Activated naive CD4-positive, alpha-beta T cell treated with anti-CD3 and anti-CD28 coated beads for 36 hours (primary cell): Measurements from ENCODE around the gene FAM72A. TPM values are rescaled to one million over a fixed set of nuclear protein-coding genes. Genes with fewer than 3 reads are reported as not detected.
"Not testable (repeated sequence)": the region's sequence is repeated elsewhere in the genome, so short reads cannot be mapped to it uniquely, and the experiment has no call there.

Source experiments
- CTCF ChIA-PET: fragments of 350-600 bp; sonication (Branson Sonifier 250); formaldehyde crosslinking; loops from one replicate; lab custom pipeline; 2021; ENCODE audit warnings: antibody characterized with exemption; lab: Charles Lee
- DNase-seq: peaks from one replicate; pipeline ENCODE4 v3.0.0-alpha.2; 2020
- H3K27ac Mint-ChIP-seq: one replicate; pipeline ENCODE4 v1.8.0; 2021; ENCODE audit warnings: mild to moderate bottlenecking, mixed read lengths
- H3K27me3 Mint-ChIP-seq: one replicate; pipeline ENCODE4 v1.8.0; 2021; ENCODE audit warnings: low read depth, mixed read lengths
- H3K36me3 Mint-ChIP-seq: one replicate; pipeline ENCODE4 v1.8.0; 2021; ENCODE audit warnings: low read depth, mixed read lengths
- H3K4me1 Mint-ChIP-seq: one replicate; pipeline ENCODE4 v1.8.0; 2021; ENCODE audit warnings: low read depth, mixed read lengths
- H3K4me3 Mint-ChIP-seq: one replicate; pipeline ENCODE4 v1.8.0; 2021; ENCODE audit warnings: mild to moderate bottlenecking, moderate library complexity, mixed read lengths
- H3K9me3 Mint-ChIP-seq: one replicate; pipeline ENCODE4 v1.8.0; 2021; ENCODE audit warnings: mixed read lengths
- intact Hi-C: fragments of 100-400 bp; cut with micrococcal nuclease; formaldehyde crosslinking; loops from one replicate; pipeline ENCODE4 v1.15.1; 2023
- total RNA-seq, 2 experiments: library from RNA; stranded (reverse); gene quantifications; one replicate each; pipeline ENCODE4 v1.2.3, GENCODE V29; 2021

Gene FAM72A
- 10 to 100 TPM; 55.1 to 56.0 TPM for total RNA-seq

- peak; percentile 99 for DNase-seq
- Mint-ChIP-seq H3K4me3 (peak within 1 kb of the TSS; percentile 83), H3K27ac (peak within 1 kb of the TSS; percentile 65)
- H3K27me3 Mint-ChIP-seq, H3K36me3 Mint-ChIP-seq, H3K9me3 Mint-ChIP-seq, intact Hi-C loops, CTCF ChIA-PET, H3K4me1 Mint-ChIP-seq: not testable (repeated sequence)
These were observed at the start of gene FAM72A for GRCh38 chr1:206202789-206203363. Gene FAM72A, minus strand, starts transcription at chr1:206202839. Its CDS starts 814 bp downstream, at chr1:206202025.

DNA sequence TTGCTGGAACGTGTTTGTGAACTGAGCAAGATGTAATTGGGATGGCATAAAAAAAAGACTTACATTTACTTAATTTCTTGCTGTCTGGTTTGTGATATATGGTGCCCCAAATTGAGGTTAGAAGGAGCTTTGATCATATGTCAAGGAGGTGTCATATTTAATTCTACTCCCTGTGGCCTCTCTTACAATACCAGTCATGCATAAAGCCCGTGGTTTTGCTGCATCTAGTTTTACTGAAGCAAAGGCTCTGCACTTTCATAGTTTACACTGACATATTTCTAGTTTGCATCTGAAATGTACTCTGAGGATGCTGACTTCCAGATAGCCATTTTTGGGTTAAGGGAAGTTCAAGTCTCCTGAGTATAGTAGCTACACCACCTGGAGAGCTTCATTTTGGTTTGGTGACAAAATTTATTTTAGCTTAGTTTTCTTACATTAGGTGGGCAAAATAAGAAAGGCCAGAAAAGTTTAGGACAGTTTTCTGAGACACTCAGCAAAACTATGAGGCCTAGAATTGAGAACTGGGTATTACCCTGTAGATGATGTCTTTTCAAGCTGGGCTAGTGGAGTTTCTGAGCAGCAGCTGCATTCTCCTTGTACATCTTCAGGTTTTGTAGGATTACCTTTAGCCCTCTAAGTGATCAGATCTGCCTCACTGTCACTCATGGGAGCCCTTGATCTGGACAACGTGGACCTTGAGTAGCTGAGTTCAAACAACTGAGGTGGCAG lies 48.5 kb upstream of the FAM72A start:
- H3K9me3 Mint-ChIP-seq, H3K4me3 Mint-ChIP-seq, H3K27ac Mint-ChIP-seq, H3K4me1 Mint-ChIP-seq, CTCF ChIA-PET, DNase-seq, intact Hi-C loops, H3K36me3 Mint-ChIP-seq, H3K27me3 Mint-ChIP-seq: not testable (repeated sequence)

DNA sequence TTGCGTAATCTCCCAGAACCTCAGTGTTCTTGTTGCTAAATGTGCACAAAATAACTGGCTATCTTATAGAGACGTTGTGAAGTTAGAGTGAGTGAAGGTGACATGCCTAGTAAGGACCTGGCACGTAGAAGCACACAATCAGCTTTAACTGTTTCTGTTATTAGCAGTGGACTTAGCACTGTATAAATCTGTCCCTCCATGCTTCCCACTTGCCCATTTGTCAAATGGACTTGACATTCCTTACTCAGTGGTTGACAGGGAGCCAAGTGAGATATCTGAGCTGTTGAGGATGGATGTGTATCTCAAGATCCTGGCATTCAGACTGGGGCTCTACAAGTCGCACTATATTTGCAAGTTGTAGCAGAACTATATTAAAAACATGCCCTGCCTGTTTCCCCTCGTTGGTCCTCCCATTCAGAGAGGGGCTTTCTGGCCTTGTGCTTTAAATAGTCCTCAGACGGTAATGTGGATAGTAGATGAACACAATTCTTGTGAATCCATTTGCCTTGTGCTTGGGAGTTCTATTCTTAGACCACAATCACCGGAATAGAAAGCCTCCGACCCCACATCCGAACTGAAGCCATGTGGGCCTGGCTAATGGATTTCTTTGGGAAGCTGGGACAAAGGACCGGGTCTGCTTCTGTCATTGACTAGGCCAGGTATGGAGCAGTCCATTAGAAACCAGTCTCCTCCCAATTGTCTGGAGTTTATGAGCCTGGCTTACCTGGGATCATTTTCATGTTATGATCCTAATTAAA lies 43.7 kb upstream of the FAM72A start:
- intact Hi-C loops, H3K27ac Mint-ChIP-seq, H3K27me3 Mint-ChIP-seq, H3K4me1 Mint-ChIP-seq, CTCF ChIA-PET, H3K4me3 Mint-ChIP-seq, H3K9me3 Mint-ChIP-seq, DNase-seq, H3K36me3 Mint-ChIP-seq: not testable (repeated sequence)

GRCh38 chr1:206245479-206245878 lies 42.8 kb upstream of the FAM72A start:
- H3K36me3 Mint-ChIP-seq, CTCF ChIA-PET, H3K9me3 Mint-ChIP-seq, H3K4me1 Mint-ChIP-seq, H3K27ac Mint-ChIP-seq, intact Hi-C loops, H3K27me3 Mint-ChIP-seq, H3K4me3 Mint-ChIP-seq, DNase-seq: not testable (repeated sequence)

DNA sequence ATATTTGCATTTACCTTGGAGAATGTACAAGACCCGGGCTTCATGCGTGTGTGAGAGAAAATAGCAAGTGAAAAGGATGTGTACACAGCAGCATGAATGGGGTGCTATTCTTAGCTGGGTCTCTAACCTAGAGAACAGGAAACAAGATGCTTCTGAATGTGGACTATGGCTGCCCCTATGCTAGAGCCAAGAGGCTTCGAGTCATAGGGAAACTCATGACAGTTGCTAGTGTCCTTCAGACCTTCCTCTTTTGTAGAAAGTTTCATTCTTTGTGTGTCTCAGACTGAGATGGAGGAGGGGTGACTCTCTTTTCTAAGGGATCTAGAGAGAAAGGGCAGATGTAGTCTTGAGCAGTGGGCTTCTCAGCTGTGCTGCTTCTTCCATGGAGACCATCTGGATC lies 40.7 kb upstream of the FAM72A start:
- H3K27me3 Mint-ChIP-seq, H3K36me3 Mint-ChIP-seq, H3K27ac Mint-ChIP-seq, H3K9me3 Mint-ChIP-seq, intact Hi-C loops, CTCF ChIA-PET, H3K4me1 Mint-ChIP-seq, H3K4me3 Mint-ChIP-seq: not testable (repeated sequence)
- DNase-seq, result peak; percentile 4

DNA sequence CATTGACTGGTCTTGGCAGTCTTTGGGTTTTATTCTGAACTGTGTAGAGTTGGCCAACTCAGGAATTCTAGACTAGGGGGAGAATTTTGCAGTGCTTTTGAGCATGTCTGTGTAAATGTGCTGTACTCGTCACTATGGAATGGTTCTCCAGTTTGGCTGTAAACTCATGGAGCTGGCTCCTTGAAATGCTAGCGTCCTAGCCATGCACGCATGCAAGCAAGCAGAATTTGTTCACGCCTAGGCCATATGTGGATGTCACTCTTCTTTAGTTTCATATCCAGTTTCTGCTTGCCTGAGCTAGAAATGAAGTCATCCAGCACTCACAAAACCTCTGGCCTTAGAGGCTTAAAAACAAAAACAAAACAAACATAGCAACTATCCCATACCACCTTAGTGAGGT lies 37.6 kb upstream of the FAM72A start:
- DNase-seq, intact Hi-C loops, H3K9me3 Mint-ChIP-seq, CTCF ChIA-PET, H3K27me3 Mint-ChIP-seq, H3K4me1 Mint-ChIP-seq, H3K4me3 Mint-ChIP-seq, H3K27ac Mint-ChIP-seq, H3K36me3 Mint-ChIP-seq: not testable (repeated sequence)

GRCh38 chr1:206235190-206235589 lies 32.6 kb upstream of the FAM72A start:
- intact Hi-C loops, H3K4me1 Mint-ChIP-seq, DNase-seq, H3K9me3 Mint-ChIP-seq, H3K36me3 Mint-ChIP-seq, H3K27ac Mint-ChIP-seq, H3K27me3 Mint-ChIP-seq, H3K4me3 Mint-ChIP-seq, CTCF ChIA-PET: not testable (repeated sequence)

DNA sequence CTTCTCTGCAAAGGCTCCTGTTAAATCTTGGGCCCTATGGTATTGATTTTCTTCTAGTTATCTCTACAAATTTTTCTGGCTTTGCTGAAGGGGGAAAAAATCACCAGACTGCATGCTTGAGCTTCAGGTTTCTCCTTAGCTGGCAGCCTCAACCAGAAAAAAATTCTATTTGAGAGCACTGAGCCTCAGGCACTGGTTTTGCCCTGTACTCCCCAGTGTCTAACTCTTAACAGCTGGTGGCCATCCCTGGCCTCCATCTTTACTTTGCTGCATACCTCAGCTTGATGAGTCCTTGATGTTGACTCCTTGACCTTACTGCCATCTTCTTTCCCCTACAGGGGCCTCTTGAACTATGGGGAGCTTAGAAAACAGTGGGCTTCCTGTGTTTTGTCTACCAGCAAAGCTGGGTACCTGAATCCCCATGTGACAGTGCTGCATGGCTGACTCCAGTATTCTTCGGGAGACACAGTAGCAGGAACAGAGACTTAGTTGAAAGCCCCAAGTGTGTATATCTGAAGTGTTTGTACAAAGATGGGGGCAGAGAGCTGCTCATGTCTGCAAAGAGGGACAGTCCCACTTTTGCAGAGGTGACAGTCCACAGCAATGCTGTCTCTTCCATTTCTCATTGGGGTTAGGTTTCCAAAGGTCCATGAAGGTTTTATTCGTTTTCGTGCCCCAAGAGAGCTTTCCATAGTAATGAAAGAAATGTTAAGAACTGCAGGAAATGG lies 31.7 kb upstream of the FAM72A start:
- DNase-seq, H3K4me1 Mint-ChIP-seq, H3K9me3 Mint-ChIP-seq, intact Hi-C loops, H3K27me3 Mint-ChIP-seq, CTCF ChIA-PET, H3K4me3 Mint-ChIP-seq, H3K36me3 Mint-ChIP-seq, H3K27ac Mint-ChIP-seq: not testable (repeated sequence)

DNA sequence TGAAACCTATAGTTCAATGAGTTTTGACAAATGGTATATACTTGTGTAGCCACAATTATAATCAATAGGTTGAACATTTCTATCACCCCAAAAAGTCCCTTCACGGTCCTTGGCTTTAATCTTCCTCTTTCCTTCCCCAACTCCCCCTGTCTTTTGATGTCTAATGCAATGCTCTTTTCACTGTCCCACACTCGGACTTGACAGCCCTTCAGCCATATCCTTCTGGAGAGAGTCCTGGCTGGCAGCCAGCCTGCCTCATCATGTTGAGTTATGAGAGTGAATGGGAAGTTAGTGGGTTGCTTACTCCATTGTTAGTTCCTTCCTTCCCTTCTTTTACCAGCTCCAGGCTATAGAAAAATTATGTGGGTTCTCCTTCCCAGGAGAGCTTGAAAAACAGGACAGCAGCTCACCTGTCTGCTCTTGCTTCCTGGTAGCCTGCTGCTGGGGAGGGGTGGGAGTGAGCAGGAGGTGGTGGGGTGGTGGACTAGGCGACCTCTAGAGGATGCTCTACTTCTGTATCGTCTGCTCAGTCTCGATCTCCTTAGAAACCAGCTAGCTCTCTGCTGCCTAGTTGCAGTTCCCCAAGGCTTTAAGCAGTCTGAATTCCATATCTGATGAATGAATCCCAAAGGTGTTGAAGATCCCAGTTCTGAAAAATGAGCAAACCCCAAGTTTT lies 30.5 kb upstream of the FAM72A start:
- DNase-seq, H3K9me3 Mint-ChIP-seq, CTCF ChIA-PET, H3K4me3 Mint-ChIP-seq, H3K36me3 Mint-ChIP-seq, intact Hi-C loops, H3K27me3 Mint-ChIP-seq, H3K27ac Mint-ChIP-seq, H3K4me1 Mint-ChIP-seq: not testable (repeated sequence)

GRCh38 chr1:206231989-206232388 lies 29.4 kb upstream of the FAM72A start:
- H3K36me3 Mint-ChIP-seq, H3K27ac Mint-ChIP-seq, H3K4me1 Mint-ChIP-seq, CTCF ChIA-PET, DNase-seq, intact Hi-C loops, H3K4me3 Mint-ChIP-seq, H3K27me3 Mint-ChIP-seq, H3K9me3 Mint-ChIP-seq: not testable (repeated sequence)

DNA sequence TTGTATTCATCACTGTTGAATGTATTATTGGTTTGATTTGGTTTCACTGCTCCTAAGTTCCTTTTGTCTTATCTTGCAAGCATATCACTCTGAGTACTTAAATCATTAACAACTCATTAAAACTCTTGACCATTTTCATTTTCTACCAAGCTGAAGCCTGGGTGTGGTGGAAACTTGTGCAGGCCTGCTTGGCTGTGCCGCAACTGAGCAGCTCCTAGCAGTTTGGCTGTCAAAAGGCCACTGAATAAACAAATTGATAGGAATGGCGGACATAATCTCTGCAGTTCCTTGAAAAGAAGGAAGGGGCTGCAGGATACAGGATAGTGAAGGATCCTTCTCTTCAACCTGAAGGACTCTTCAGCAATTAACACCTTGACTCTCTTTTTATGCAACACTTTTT lies 26.6 kb upstream of the FAM72A start:
- H3K9me3 Mint-ChIP-seq, DNase-seq, H3K36me3 Mint-ChIP-seq, H3K27ac Mint-ChIP-seq, H3K4me3 Mint-ChIP-seq, intact Hi-C loops, CTCF ChIA-PET, H3K4me1 Mint-ChIP-seq, H3K27me3 Mint-ChIP-seq: not testable (repeated sequence)

DNA sequence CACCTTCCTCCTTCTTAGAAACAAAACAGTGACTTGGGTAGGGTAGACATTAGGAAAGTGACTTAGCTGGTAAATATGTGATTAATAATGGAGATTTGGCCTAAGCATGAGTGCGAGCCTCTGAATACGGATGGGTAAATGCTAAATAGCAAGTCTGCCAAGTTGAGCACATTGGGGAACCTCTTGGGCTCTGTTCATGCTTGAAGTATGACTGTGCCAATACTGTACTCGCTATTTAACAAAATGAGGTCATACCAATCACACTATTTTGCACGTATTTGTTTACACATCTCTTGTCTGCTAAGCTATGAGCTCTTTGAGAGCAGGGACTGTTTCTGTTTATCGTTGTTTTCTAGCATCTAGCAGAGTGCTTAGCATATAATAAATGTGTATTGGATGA lies 24.2 kb upstream of the FAM72A start:
- DNase-seq, CTCF ChIA-PET, H3K4me1 Mint-ChIP-seq, intact Hi-C loops, H3K9me3 Mint-ChIP-seq, H3K4me3 Mint-ChIP-seq, H3K36me3 Mint-ChIP-seq, H3K27me3 Mint-ChIP-seq, H3K27ac Mint-ChIP-seq: not testable (repeated sequence)
